Right renal pelvis (tissue), 4 donors: ENCODE data around the gene OR13C4. TPM values are rescaled to one million over a fixed set of nuclear protein-coding genes. Genes with fewer than 3 reads are reported as not detected.

Experiments used
- polyA plus RNA-seq, 4 donors: library from polyadenylated mRNA; unstranded; fragments of 120-200 nt; gene quantifications; one replicate each; pipeline ENCODE4 v1.2.1, GENCODE V29; 2013; ENCODE audit not compliant: insufficient read length in 4 of 4

OR13C4 gene
- polyA plus RNA-seq, 4 donors = not detected

Other genes starting within 250 kb of the OR13C4 start
- not detected for gene OR13F1, start 22.9 kb downstream of the OR13C4 start, polyA plus RNA-seq
- not detected for gene OR13C3, start 9.6 kb upstream of the OR13C4 start, polyA plus RNA-seq
- gene OR13C8, start 42.0 kb upstream of the OR13C4 start, polyA plus RNA-seq = not detected
- gene OR13C5, start 72.2 kb upstream of the OR13C4 start, polyA plus RNA-seq = under 1 TPM in 1 of 4 donors, not detected in 3; 0.36 TPM
- under 1 TPM in 1 of 4 donors, not detected in 3; 0.10 TPM for gene OR13C2, start 78.4 kb upstream of the OR13C4 start, polyA plus RNA-seq
- gene OR13C9, start 91.0 kb upstream of the OR13C4 start, polyA plus RNA-seq = not detected
- gene OR13D1, start 167.3 kb upstream of the OR13C4 start, polyA plus RNA-seq = not detected
- gene NIPSNAP3A, start 220.5 kb upstream of the OR13C4 start, polyA plus RNA-seq = 10 to 100 TPM; 53.4 to 65.6 (median 61.0) TPM
- gene NIPSNAP3B, start 236.9 kb upstream of the OR13C4 start, polyA plus RNA-seq = 10 to 100 TPM; 11.2 to 13.2 (median 11.7) TPM